Measurements from ENCODE around the gene CUTC.
"Not testable (repeated sequence)": the region's sequence is repeated elsewhere in the genome, so short reads cannot be mapped to it uniquely, and the experiment has no call there.

The CUTC gene

GRCh38 chr10:99742701-99743100 lies 10.7 kb downstream of the CUTC start:
- DNase-seq (ENCODE audit: low read depth in 2 of 2, low spot score in 1 of 2), result no peak

DNA sequence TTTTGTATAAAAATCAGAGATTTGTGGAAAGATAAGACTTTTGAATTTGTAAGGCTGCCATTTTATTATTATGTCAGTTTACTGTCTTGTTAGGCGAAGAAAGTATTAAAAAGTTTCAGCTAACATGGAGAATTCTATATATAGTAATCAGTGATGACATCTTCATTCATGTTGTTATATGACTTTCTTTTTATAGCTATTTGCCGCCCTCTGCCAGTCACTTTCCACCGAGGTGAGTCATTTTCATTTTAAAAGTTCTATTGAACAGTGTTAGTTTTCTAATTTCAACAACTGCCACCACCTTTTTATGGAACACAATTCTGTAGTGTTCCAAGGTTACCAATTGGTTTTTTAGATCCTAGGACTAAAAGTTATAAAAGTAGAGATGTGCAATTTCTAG lies 11.8 kb downstream of the CUTC start:
- no peak for DNase-seq (ENCODE audit: low read depth in 2 of 2, low spot score in 1 of 2)

- not testable (repeated sequence) for DNase-seq (ENCODE audit: low read depth in 2 of 2, low spot score in 1 of 2)
Observed at GRCh38 chr10:99746166-99746565, 14.1 kb downstream of the CUTC start.

- no peak for DNase-seq (ENCODE audit: low read depth in 2 of 2, low spot score in 1 of 2)
Observed at GRCh38 chr10:99748823-99749451, 16.9 kb downstream of the CUTC start.

DNA sequence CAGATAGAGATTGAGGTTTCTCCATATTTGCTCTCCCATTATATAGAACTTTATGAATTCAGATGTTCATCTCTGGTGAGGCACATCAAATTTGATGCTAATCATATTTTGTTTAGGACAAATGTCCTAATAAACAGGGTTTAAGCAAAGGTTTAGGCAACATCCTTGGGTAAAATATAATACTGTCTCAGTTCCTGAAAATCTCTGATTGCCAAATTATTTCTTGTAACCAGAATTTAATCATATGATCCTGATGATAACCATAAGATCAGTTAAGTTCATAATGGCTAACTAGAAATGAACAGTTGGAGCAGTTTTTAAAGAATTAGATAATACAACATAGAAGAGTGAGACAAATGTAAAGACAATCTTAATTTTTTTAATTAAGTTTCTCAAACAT lies 18.6 kb downstream of the CUTC start:
- DNase-seq (ENCODE audit: low read depth in 2 of 2, low spot score in 1 of 2), result no peak

- DNase-seq (ENCODE audit: low read depth in 2 of 2, low spot score in 1 of 2), result no peak
Observed at GRCh38 chr10:99754670-99755069, 22.6 kb downstream of the CUTC start.

GRCh38 chr10:99756159-99756558 lies 24.1 kb downstream of the CUTC start:
- DNase-seq (ENCODE audit: low read depth in 2 of 2, low spot score in 1 of 2), result no peak

DNA sequence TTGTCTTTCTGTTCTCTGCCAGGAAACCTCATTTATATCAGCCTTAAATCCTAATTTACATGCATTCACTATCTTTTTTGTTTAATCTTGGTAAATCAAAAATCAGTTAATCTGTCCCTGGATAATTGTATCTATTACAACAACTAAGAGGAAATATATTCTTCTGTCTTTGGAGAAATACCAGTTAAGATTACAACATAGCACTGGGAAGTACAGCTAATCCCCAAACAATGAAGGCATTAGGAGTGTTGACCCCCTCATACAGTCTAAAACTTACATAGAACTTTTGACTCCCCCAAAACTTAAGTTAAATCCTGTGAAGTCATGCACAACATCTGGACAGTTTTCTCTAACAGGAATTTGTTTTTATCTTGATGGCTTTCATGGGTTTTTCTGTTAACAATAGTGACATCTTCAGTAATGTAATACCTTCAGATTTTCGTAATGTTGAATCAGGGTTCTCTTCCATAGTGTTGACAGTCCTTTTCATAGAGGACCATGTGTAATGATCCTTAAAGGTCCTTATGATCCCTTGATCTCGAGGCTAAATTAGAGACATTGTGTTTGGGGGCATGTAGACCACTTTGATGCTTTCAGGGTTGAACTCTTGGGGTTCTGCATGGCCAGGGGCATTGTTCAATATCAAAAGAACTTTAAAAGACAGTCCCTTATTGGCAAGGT lies 26.3 kb downstream of the CUTC start:
- no peak for DNase-seq (ENCODE audit: low read depth in 2 of 2, low spot score in 1 of 2)

DNA sequence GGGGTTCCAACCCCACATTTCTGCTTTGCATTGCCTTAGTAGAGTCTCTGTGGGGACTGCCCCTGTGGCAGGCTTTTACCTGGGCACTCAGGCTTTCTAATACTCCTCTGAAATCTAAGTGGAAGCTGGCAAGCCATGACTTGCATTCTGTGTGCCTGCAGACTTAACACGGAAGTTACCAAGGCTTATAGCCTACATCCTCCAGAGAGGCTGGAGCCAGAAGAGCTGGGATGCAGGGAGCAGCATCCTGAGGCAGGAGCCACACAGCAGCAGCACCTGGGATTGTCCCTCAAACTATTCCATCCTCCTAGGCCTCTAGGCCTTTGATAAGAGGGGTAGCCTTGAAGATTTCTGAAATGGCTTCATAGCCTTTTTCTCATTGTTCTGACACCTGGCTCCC lies 28.3 kb downstream of the CUTC start:
- no peak for DNase-seq (ENCODE audit: low read depth in 2 of 2, low spot score in 1 of 2)

DNA sequence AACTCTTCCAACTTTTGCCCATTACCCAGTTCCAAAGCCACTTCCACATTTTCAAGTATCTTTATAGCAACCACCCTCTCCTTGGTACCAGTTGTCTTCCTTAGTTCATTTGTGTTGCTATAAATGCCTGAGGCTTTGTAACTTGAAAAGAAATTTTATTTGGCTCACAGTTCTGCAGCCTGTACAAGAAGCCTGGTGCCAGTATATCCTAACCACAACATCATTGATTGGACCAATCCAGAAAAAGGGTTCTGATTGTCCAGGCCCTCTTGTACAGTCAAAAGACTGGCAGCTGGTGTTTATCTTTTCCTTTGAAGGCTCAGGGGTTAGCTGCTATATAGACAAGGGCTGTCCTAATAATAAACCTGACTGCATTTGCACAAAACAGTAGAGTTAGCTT lies 29.3 kb downstream of the CUTC start:
- no peak for DNase-seq (ENCODE audit: low read depth in 2 of 2, low spot score in 1 of 2)

- no peak for DNase-seq (ENCODE audit: low read depth in 2 of 2, low spot score in 1 of 2)
Observed at GRCh38 chr10:99765672-99766301, 33.8 kb downstream of the CUTC start.

GRCh38 chr10:99766302-99766681 lies 34.3 kb downstream of the CUTC start:
- DNase-seq (ENCODE audit: low read depth in 2 of 2, low spot score in 1 of 2), result no peak

- DNase-seq (ENCODE audit: low read depth in 2 of 2, low spot score in 1 of 2), result no peak
Observed at GRCh38 chr10:99767901-99768300, 35.9 kb downstream of the CUTC start.

GRCh38 chr10:99768556-99768955 lies 36.5 kb downstream of the CUTC start:
- DNase-seq (ENCODE audit: low read depth in 2 of 2, low spot score in 1 of 2), result no peak

DNA sequence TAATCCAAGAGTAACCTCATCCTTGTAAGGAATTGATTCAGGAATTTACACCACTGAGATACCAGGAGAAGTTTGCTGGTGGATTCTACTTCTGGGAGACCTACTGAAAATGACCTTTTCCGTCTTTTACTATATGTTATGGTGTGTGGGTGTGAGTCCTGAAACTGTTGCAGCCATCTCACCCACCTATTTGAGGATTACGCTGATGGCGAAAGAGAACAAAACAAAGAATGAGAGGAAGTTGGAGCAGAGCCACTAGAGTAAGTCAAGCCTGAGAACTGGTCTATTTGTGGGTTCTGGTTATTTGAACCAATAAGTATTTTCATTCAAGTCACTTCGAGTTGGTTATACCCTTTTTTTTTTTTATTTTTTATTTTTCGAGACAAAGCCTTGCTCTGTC lies 37.7 kb downstream of the CUTC start:
- no peak for DNase-seq (ENCODE audit: low read depth in 2 of 2, low spot score in 1 of 2)

- DNase-seq (ENCODE audit: low read depth in 2 of 2, low spot score in 1 of 2), result no peak
Observed at GRCh38 chr10:99770408-99771045, 38.5 kb downstream of the CUTC start.

- DNase-seq (ENCODE audit: low read depth in 2 of 2, low spot score in 1 of 2), result no peak
Observed at GRCh38 chr10:99775850-99776249, 43.8 kb downstream of the CUTC start.

GRCh38 chr10:99777918-99778714 lies 46.1 kb downstream of the CUTC start:
- no peak for DNase-seq (ENCODE audit: low read depth in 2 of 2, low spot score in 1 of 2)

DNA sequence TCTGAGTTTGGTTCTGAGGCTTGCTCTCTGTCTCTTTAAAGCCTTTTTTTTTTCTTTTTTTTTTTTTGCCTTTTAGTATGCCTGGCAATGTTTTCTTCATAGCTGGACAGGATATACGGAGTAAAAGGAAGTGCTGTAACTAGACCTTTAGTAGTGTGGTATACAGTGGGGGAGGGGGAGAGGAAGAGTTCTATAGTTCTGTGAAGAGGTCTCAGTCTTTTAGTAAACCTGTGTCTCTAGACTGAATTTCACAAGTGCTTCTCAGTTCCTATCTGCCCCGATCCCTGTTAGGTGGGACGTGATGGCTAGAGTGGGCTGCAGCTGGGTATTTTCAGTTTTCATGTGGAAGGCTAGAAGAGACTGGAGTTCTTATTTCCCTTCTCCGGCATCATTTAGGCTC lies 47.3 kb downstream of the CUTC start:
- DNase-seq (ENCODE audit: low read depth in 2 of 2, low spot score in 1 of 2), result no peak

- no peak for DNase-seq (ENCODE audit: low read depth in 2 of 2, low spot score in 1 of 2)
Observed at GRCh38 chr10:99781734-99782429, 49.8 kb downstream of the CUTC start.

Measured in stimulated activated CD8-positive, alpha-beta memory T cell treated with anti-CD3 and anti-CD28 coated beads, Interleukin-4, amount 100 ng/mL, for 4 hours (primary cell).